Smooth muscle cell (in vitro differentiated cells): Measurements from ENCODE around the gene UBE2U. TPM values are rescaled to one million over a fixed set of nuclear protein-coding genes. Genes with fewer than 3 reads are reported as not detected.

Source experiments
- DNase-seq: peaks from one replicate; lab custom pipeline; 2025; ENCODE audit not compliant: unreplicated experiment; lab: John Stamatoyannopoulos, UW
- H2AFZ ChIP-seq: fragments of 200-600 bp; sonication (generic); 2 replicates; pipeline ENCODE4 v1.6.0; 2016; ENCODE audit warnings: antibody characterized with exemption, low read depth, mild to moderate bottlenecking
- H3F3A ChIP-seq: fragments of 200-600 bp; sonication (generic); 2 replicates; pipeline ENCODE4 v1.6.0; 2017; ENCODE audit warnings: antibody characterized with exemption, low read depth
- H3K27ac ChIP-seq: fragments of 200-600 bp; sonication (generic); 2 replicates; pipeline ENCODE4 v1.5.1; 2016; ENCODE audit warnings: low read depth, mild to moderate bottlenecking
- H3K27me3 ChIP-seq: fragments of 200-600 bp; sonication (generic); 2 replicates; pipeline ENCODE4 v1.6.1; 2016; ENCODE audit warnings: low read depth, mild to moderate bottlenecking
- H3K36me3 ChIP-seq: fragments of 200-600 bp; sonication (generic); 2 replicates; pipeline ENCODE4 v1.5.1; 2016; ENCODE audit warnings: low read depth
- H3K4me1 ChIP-seq: fragments of 200-600 bp; sonication (generic); 2 replicates; pipeline ENCODE4 v1.5.1; 2016; ENCODE audit warnings: low read depth
- H3K4me2 ChIP-seq: fragments of 200-600 bp; sonication (generic); 2 replicates; pipeline ENCODE4 v1.6.0; 2016; ENCODE audit warnings: mild to moderate bottlenecking
- H3K4me3 ChIP-seq: fragments of 200-600 bp; sonication (generic); 2 replicates; pipeline ENCODE4 v1.5.1; 2016; ENCODE audit warnings: mild to moderate bottlenecking
- H3K79me2 ChIP-seq: fragments of 200-600 bp; sonication (generic); 2 replicates; pipeline ENCODE4 v1.6.0; 2016; ENCODE audit warnings: low read depth, mild to moderate bottlenecking
- H3K9ac ChIP-seq: fragments of 200-600 bp; sonication (generic); 2 replicates; pipeline ENCODE4 v1.6.0; 2016; ENCODE audit warnings: low read depth
- H3K9me3 ChIP-seq: fragments of 200-600 bp; sonication (generic); replicated peaks from 2 replicates; pipeline ENCODE4 v1.5.1; 2016; ENCODE audit warnings: low read depth
- H4K20me1 ChIP-seq: fragments of 200-600 bp; sonication (generic); 2 replicates; pipeline ENCODE4 v1.6.0; 2016; ENCODE audit warnings: low read depth
- WGBS: methylation state at CpG from one replicate; pipeline ENCODE4 v1.1.7; 2016; ENCODE audit warnings: low lambda C conversion rate; 5-methylcytosine and 5-hydroxymethylcytosine counted together
- polyA plus RNA-seq: library from polyadenylated mRNA; unstranded; fragments of >200 nt; fragmentation: Nextera tagmentation; extraction: Ambion mirVana; gene quantifications from 2 replicates; pipeline ENCODE4 v1.2.1, GENCODE V29; 2016
- total RNA-seq: library from RNA; depleted of rRNA; stranded (reverse); fragments of >200 nt; gene quantifications from 2 replicates; pipeline ENCODE4 v1.2.3, GENCODE V29; 2014
- TF ChIP-seq, protein P1 (sequence below): fragments of 200-600 bp; sonication (generic); IDR thresholded peaks from 2 replicates; pipeline ENCODE4 v1.5.1; 2017; ENCODE audit warnings: borderline replicate concordance, mild to moderate bottlenecking, antibody characterized with exemption; ENCODE audit not compliant: insufficient read depth, poor library complexity, severe bottlenecking

UBE2U gene, protein sequence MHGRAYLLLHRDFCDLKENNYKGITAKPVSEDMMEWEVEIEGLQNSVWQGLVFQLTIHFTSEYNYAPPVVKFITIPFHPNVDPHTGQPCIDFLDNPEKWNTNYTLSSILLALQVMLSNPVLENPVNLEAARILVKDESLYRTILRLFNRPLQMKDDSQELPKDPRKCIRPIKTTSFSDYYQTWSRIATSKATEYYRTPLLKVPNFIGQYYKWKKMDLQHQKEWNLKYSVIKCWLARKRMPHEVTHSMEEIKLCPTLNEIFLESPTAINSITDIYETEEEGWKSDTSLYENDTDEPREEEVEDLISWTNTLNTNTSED
- 1.7 TPM in 1 of 2 replicates, not detected in the other for total RNA-seq
- polyA plus RNA-seq = not detected in 2 replicates

GRCh38 chr1:64203420-64203819, at the start of gene UBE2U:
Gene UBE2U, plus strand, starts transcription at chr1:64203623. Its CDS starts 428 bp downstream, at chr1:64204051.
- no peaks in the 10 kb centered on the region for H3K79me2 ChIP-seq
- H3K4me1 ChIP-seq = no peaks in the 10 kb centered on the region
- DNase-seq = no peak
- H2AFZ ChIP-seq = no peak within 1 kb of the TSS
- H3K36me3 ChIP-seq = no peaks in the 10 kb centered on the region
- no peak within 1 kb of the TSS for H3K27ac ChIP-seq
- H3K9ac ChIP-seq = no peak within 1 kb of the TSS
- no peaks in the 10 kb centered on the region for H4K20me1 ChIP-seq
- no peaks in the 10 kb centered on the region for H3F3A ChIP-seq
- no peaks in the 10 kb centered on the region for H3K9me3 ChIP-seq
- H3K4me2 ChIP-seq = no peak within 1 kb of the TSS
- 94% methylated on average over 23 of the region's 23 CpGs for WGBS
- H3K4me3 ChIP-seq = no peak within 1 kb of the TSS
- TF ChIP-seq, protein P1, sequence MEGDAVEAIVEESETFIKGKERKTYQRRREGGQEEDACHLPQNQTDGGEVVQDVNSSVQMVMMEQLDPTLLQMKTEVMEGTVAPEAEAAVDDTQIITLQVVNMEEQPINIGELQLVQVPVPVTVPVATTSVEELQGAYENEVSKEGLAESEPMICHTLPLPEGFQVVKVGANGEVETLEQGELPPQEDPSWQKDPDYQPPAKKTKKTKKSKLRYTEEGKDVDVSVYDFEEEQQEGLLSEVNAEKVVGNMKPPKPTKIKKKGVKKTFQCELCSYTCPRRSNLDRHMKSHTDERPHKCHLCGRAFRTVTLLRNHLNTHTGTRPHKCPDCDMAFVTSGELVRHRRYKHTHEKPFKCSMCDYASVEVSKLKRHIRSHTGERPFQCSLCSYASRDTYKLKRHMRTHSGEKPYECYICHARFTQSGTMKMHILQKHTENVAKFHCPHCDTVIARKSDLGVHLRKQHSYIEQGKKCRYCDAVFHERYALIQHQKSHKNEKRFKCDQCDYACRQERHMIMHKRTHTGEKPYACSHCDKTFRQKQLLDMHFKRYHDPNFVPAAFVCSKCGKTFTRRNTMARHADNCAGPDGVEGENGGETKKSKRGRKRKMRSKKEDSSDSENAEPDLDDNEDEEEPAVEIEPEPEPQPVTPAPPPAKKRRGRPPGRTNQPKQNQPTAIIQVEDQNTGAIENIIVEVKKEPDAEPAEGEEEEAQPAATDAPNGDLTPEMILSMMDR = no peak
- no peaks in the 10 kb centered on the region for H3K27me3 ChIP-seq

- H3K27ac ChIP-seq = no peak overlapping the region
- DNase-seq = no peak
- no peak overlapping the region for H3K9ac ChIP-seq
- 87% methylated on average over 1 of the region's 1 CpG for WGBS
- H3K79me2 ChIP-seq = no peaks in the 10 kb centered on the region
- H3K27me3 ChIP-seq = no peaks in the 10 kb centered on the region
- no peak overlapping the region for H3K4me2 ChIP-seq
- H3K9me3 ChIP-seq = no peaks in the 10 kb centered on the region
- no peaks in the 10 kb centered on the region for H4K20me1 ChIP-seq
- H2AFZ ChIP-seq = no peak overlapping the region
- H3K36me3 ChIP-seq = no peaks in the 10 kb centered on the region
- TF ChIP-seq, protein P1 = no peak
- no peaks in the 10 kb centered on the region for H3F3A ChIP-seq
- H3K4me3 ChIP-seq = no peak overlapping the region
- peaks cover 12% of the 10 kb centered on the region for H3K4me1 ChIP-seq
These were observed 48.1 kb upstream of the UBE2U start for GRCh38 chr1:64155278-64155677.

GRCh38 chr1:64161357-64161941, 42.0 kb upstream of the UBE2U start:
- no peak overlapping the region for H3K27ac ChIP-seq
- no peak overlapping the region for H3K9ac ChIP-seq
- no peaks in the 10 kb centered on the region for H3F3A ChIP-seq
- no peak overlapping the region for H2AFZ ChIP-seq
- TF ChIP-seq, protein P1 = no peak
- no peaks in the 10 kb centered on the region for H3K27me3 ChIP-seq
- DNase-seq = no peak
- 84% methylated on average over 1 of the region's 1 CpG for WGBS
- H3K4me3 ChIP-seq = no peak overlapping the region
- no peaks in the 10 kb centered on the region for H3K36me3 ChIP-seq
- no peaks in the 10 kb centered on the region for H3K79me2 ChIP-seq
- H4K20me1 ChIP-seq = no peaks in the 10 kb centered on the region
- H3K4me2 ChIP-seq = no peak overlapping the region
- H3K4me1 ChIP-seq = peaks cover 12% of the 10 kb centered on the region
- no peaks in the 10 kb centered on the region for H3K9me3 ChIP-seq
